ENCODE results near the gene SLC35F1. TPM values are rescaled to one million over a fixed set of nuclear protein-coding genes. Genes with fewer than 3 reads are reported as not detected.

The SLC35F1 gene
- total and polyA plus RNA-seq, 2 donors (not counting 3 experiments of a cell fraction or from before 2014, with no cell fraction given), result not detected

- Histone ChIP-seq H3K27me3 (ENCODE audit: control insufficient read depth in 2 of 2, insufficient read depth in 2 of 2, low read length in 2 of 2) (no peaks in the 10 kb centered on the region), H4K20me1 (replicated peaks; ENCODE audit: control insufficient read depth, extremely low read depth, insufficient read depth, low read length) (no peaks in the 10 kb centered on the region), H3K79me2 (ENCODE audit: control insufficient read depth, insufficient read depth, low read length) (no peaks in the 10 kb centered on the region), H3K27ac (ENCODE audit: insufficient read depth, low read depth, low read length) (no peak overlapping the region), H3K9me3 (replicated peaks; ENCODE audit: control insufficient read depth, insufficient read depth, low read length) (no peaks in the 10 kb centered on the region), H3K36me3 (ENCODE audit: control insufficient read depth in 2 of 2, extremely low read depth in 1 of 2, insufficient read depth in 2 of 2, low read length in 2 of 2) (no peaks in the 10 kb centered on the region), H3K4me1 (ENCODE audit: control insufficient read depth, extremely low read depth, insufficient read depth, low read length) (no peaks in the 10 kb centered on the region), H3K4me2 (ENCODE audit: insufficient read depth, low read length) (no peak overlapping the region), H3K9ac (replicated peaks; ENCODE audit: extremely low read depth, insufficient read depth, low read length) (no peak overlapping the region), H3K9me1 (replicated peaks; ENCODE audit: control insufficient read depth, extremely low read depth, insufficient read depth, low read length) (no peaks in the 10 kb centered on the region), H2AFZ (ENCODE audit: low read depth, low read length) (no peak overlapping the region), H3K4me3 (replicated peaks in 1 of 3; ENCODE audit: insufficient read depth in 1 of 3, low read depth in 1 of 3, low read length in 3 of 3) (no peak overlapping the region)
- intact Hi-C loops (cut with micrococcal nuclease), result no loop called here
- POLR2A ChIA-PET, result no interaction called here
- no peak for FAIRE-seq
- dilution Hi-C loops (cut with MboI; ENCODE audit: extremely low pct_ligation_motif_present, low sequenced_read_pairs), result no loop called here
- DNase-seq (ENCODE audit: low read depth, low spot score), result no peak
- CTCF ChIA-PET, result interaction anchor here (1.3 kb wide), 1 partner anchor 91 kb away, joined by 3 read pairs; no protein-coding TSS in a partner anchor
- BruUV-seq (replicated peaks), result no TSS peak
- TF ChIP-seq POLR2AphosphoS5 (IDR thresholded peaks at IDR 0.05; ENCODE audit: insufficient read depth, low read depth, low read length) (no peak), FOS (IDR thresholded peaks at IDR 0.05; ENCODE audit: borderline replicate concordance, insufficient read depth, low read length) (no peak), EZH2 (IDR thresholded peaks at IDR 0.05; ENCODE audit: borderline replicate concordance, low read depth, low read length, severe bottlenecking) (no peak), MAX (IDR thresholded peaks at IDR 0.05; ENCODE audit: insufficient read depth, insufficient read length) (no peak), POLR2A (IDR thresholded peaks at IDR 0.05; ENCODE audit: low read depth, low read length) (no peak), MYC (IDR thresholded peaks at IDR 0.05; ENCODE audit: low read depth, low read length) (no peak), JUN (IDR thresholded peaks at IDR 0.05; ENCODE audit: borderline replicate concordance, insufficient read depth, insufficient read length, low read depth) (no peak), CTCF (IDR thresholded peaks at IDR 0.05; ENCODE audit: extremely low read depth in 1 of 2, insufficient read depth in 1 of 2, low read depth in 1 of 2, low read length in 2 of 2) (no peak), GATA2 (IDR thresholded peaks at IDR 0.05; ENCODE audit: insufficient read depth, insufficient read length, low read depth, low read length) (no peak)
Measured at GRCh38 chr6:118306392-118307238, 399.6 kb downstream of the SLC35F1 start.

Data from endothelial cell of umbilical vein (primary cell).